C4-2B (cell line): Measurements from ENCODE around the gene RND1.
"Not testable (repeated sequence)": the region's sequence is repeated elsewhere in the genome, so short reads cannot be mapped to it uniquely, and the experiment has no call there.

Experiments
- H3K27ac ChIP-seq: fragments of 450-650 bp; 2 replicates; pipeline ENCODE4 v1.5.1; 2017
- ZFX ChIP-seq: fragments of 450-650 bp; IDR thresholded peaks from 2 replicates; pipeline ENCODE4 v1.6.1; 2017
- TF ChIP-seq, protein P1 (sequence below): fragments of 450-650 bp; conservative IDR thresholded peaks from 2 replicates; pipeline ENCODE4 v1.5.1; 2017; ENCODE audit warnings: mild to moderate bottlenecking

Gene RND1

DNA sequence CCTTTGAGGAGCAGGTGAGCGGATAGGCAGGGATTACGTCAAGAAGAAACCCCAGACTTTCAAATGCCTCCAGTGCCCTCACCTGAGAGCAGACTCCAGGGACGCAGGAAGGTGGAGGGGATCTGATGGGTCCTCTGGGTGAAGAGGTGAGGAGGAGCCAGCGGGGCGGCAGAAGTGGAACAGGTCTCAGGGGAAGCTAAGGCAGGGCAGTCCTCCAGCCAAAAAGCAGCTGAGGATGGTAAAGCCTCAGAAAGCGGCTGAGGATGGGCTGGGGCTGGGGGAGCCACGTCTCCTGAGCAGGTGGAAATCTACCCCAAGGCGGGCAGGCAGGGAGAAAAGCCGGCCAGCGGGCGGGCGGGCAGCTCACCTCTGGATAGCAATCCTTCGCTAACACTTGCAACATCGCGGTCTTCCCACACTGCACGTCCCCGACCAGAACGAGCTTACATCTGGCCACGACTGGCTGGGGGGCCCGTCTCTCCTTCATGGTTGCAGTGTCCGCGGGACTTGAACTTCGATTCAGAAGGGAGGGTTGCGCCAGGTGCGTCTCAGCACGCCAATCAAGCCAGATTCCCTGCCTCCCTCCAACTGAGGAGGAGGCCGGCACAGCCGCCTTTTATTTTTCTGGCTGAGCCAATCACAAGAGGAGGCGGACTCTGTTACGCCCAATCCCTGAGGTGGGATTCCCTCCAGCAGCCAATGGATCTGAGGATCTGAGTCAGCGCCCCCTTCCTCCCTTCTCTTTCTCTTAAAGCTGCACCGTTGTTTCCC lies at the start of gene RND1:
Gene RND1 (minus strand): TSS at position 590 of the 771 bp plus-strand sequence. CDS start 103 bp downstream, at position 487.
- H3K27ac ChIP-seq: peak within 1 kb of the TSS; percentile 44
- no peak for TF ChIP-seq ZFX
- TF ChIP-seq, protein P1, sequence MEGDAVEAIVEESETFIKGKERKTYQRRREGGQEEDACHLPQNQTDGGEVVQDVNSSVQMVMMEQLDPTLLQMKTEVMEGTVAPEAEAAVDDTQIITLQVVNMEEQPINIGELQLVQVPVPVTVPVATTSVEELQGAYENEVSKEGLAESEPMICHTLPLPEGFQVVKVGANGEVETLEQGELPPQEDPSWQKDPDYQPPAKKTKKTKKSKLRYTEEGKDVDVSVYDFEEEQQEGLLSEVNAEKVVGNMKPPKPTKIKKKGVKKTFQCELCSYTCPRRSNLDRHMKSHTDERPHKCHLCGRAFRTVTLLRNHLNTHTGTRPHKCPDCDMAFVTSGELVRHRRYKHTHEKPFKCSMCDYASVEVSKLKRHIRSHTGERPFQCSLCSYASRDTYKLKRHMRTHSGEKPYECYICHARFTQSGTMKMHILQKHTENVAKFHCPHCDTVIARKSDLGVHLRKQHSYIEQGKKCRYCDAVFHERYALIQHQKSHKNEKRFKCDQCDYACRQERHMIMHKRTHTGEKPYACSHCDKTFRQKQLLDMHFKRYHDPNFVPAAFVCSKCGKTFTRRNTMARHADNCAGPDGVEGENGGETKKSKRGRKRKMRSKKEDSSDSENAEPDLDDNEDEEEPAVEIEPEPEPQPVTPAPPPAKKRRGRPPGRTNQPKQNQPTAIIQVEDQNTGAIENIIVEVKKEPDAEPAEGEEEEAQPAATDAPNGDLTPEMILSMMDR: no peak

DNA sequence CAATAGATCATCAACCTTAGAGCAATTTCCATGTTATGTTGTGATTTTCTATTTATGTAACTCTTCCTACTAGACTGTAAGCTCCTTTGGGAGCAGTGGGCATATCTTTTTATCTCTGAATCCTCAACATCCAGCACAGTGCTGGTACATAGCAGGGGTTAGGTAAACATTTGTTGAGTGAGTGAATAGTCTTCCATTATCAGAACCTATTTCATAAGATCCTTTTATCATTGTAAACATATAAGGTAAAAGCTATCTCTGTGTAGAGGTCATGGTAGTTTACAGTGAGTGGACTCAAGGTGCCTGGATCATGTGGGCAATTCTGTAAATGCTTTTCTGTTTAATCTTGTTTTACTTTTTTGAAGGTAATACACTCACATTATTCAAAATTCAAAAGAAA lies 44.5 kb upstream of the RND1 start:
- TF ChIP-seq, protein P1: no peak
- TF ChIP-seq ZFX: no peak
- H3K27ac ChIP-seq: no peak overlapping the region

DNA sequence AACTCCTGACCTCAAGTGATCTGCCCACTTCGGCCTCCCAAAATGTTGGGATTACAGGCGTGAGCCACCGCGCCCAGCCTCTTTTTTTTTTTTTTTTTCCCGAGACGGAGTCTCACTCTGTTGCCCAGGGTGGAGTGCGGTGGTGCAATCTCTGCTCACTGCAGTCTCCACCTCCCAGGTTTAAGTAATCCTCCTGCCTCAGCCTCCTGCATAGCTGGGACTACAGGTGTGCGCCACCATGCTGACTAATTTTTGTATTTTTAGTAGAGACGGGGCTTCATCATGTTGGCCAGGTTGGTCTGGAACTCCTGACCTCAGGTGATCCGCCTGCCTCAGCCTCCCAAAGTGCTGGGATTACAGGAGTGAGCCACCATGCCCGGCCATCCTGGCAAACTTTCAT lies 44.0 kb upstream of the RND1 start:
- not testable (repeated sequence) for H3K27ac ChIP-seq

DNA sequence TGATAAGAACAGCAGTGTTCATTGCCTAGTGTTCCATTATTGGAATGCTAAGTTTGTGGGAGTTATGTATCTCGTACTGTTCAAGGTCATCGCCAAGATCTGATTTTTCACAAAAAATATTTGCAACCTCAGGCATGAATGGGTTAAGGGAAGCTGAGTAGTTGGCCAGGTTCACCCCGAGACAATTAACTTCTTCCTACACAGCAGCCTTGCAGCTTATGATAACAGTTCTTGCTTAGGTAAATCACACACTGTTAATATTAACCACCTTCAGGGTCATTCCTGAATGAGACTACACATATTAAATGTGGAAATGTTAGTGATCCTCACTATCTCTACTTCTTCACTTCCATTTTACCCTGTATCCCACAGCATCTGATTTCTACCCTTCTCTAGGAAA lies 41.6 kb upstream of the RND1 start:
- TF ChIP-seq, protein P1: no peak
- no peak for TF ChIP-seq ZFX
- no peak overlapping the region for H3K27ac ChIP-seq

DNA sequence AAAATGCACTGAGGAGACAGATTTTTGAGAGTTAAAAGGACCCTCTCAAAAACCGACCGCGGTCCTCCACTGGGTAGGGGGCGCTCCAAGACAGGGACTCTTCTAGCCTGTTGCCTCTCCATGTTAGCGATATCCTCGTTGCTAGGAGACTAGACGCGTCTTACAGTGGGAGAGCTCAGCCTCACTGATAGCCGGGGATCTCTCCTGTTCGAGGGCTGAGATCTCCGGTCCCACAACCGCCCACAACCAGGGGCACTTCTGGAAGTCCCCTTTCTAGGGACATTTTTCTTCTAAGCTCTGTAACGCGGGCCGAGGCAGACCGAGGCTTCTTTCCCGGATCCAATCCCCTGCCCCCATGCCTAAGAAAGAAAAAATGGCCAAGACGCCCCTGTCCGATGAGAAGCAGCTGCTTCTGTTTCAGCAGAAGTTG lies 38.3 kb upstream of the RND1 start:
- no peak overlapping the region for H3K27ac ChIP-seq
- no peak for TF ChIP-seq ZFX
- TF ChIP-seq, protein P1: no peak

DNA sequence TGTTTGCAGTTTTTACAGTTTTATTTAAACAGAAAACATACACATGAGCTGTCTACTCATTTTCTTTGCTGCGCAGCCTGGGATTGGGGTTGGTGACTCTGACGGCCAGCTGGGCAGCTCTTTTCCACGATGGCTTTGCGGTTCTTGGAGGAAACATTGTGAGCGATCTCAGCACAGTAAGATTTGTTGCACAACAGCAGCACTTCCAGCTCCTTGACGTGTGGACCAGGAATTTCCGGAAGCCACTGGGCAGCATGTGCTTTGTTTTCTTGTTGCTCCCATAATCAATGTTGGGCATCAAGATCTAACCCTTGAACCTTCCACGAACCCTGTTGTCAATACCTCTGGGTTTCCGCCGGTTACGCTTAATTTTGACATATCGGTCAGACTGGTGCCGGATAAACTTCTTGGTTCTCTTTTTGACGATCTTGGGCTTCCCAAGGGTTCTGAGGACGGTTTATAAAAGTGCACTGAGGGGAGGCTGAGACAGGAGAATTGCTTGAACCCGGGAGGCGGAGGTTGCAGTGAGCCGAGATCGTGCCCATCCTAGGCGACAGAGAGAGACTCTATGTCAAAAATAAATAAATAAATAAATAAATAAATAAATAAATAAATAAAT lies 37.8 kb upstream of the RND1 start:
- TF ChIP-seq, protein P1: no peak
- TF ChIP-seq ZFX: no peak
- H3K27ac ChIP-seq: no peak overlapping the region

DNA sequence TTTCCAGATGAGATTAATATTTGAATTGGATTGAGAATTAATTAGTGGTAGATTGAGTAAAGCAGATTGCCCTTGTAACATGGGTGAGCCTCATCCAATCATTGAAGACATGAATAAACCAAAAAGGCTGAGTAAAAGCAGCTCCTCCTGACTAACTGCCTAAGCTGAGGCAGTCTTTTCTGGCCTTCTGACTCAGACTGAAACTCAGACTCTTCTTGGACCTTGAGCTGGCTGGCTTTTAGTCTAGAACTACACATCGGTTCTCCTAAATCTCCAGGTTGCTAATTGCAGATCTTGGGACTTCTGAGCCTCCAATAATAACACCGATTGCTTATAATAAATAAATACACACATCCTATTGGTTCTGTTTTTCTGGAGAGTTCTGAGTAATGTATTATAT lies 35.6 kb upstream of the RND1 start:
- H3K27ac ChIP-seq: no peak overlapping the region

More for the DNA sequence above, 35.6 kb upstream of the RND1 start:
- TF ChIP-seq, protein P1: no peak
- no peak for TF ChIP-seq ZFX
